ENCODE data around the gene KARS1. TPM values are rescaled to one million over a fixed set of nuclear protein-coding genes. Genes with fewer than 3 reads are reported as not detected.

Gene KARS1
- total RNA-seq, 1 experiment from 2014 or later, result 181 TPM

GRCh38 chr16:75676909-75677308 lies 29.4 kb upstream of the KARS1 start, which contains the start of gene CPHXL2:
Gene CPHXL2, minus strand, starts transcription at chr16:75677009. Its CDS starts 10 bp downstream, at chr16:75676999.
- no peak within 1 kb of the TSS for H4K91ac ChIP-seq (ENCODE audit: insufficient read length, low read depth, low read length)
- H3K4me1 ChIP-seq (ENCODE audit: insufficient read depth, low read length), result no peaks in the 10 kb centered on the region
- no peak within 1 kb of the TSS for H3K23ac ChIP-seq (ENCODE audit: insufficient read length, low read depth, low read length)
- H3K18ac ChIP-seq (ENCODE audit: insufficient read length, low read depth, low read length), result no peak within 1 kb of the TSS
- H2BK5ac ChIP-seq (ENCODE audit: insufficient read length, low read length), result no peak within 1 kb of the TSS
- H2BK12ac ChIP-seq (ENCODE audit: insufficient read length, low read depth, low read length), result no peak within 1 kb of the TSS
- Mint-ChIP-seq H3K27ac (no peak within 1 kb of the TSS), H3K9me3 (peaks cover under 1 to 1% of the 10 kb centered on the region in 2 experiments), H3K4me1 (peaks cover 2 to 3% of the 10 kb centered on the region in 2 experiments; a peak in 2 of 4 replicates), H3K36me3 (ENCODE audit: insufficient read depth in 1 of 3, low read depth in 3 of 3) (peaks cover 0 to under 1% (median under 1%) of the 10 kb centered on the region in 3 experiments; a peak in 2 of 7 replicates), H3K4me3 (no peak within 1 kb of the TSS), H3K27me3 (ENCODE audit: low read depth) (no peaks in the 10 kb centered on the region)
- H3K79me1 ChIP-seq (ENCODE audit: insufficient read depth, low read depth, low read length, poor library complexity, severe bottlenecking), result no peaks in the 10 kb centered on the region
- no peak within 1 kb of the TSS for H4K8ac ChIP-seq (replicated peaks; ENCODE audit: insufficient read length, low read depth, low read length)
- H3K27me3 ChIP-seq (ENCODE audit: insufficient read depth, low read length), result no peaks in the 10 kb centered on the region
- no peak within 1 kb of the TSS for H3T11ph ChIP-seq (ENCODE audit: low read length)
- H3K9ac ChIP-seq (ENCODE audit: extremely low read depth, insufficient read length, low read length), result no peak within 1 kb of the TSS
- no peak within 1 kb of the TSS for H2BK20ac ChIP-seq (ENCODE audit: low read depth, low read length, poor library complexity, severe bottlenecking)
- no peak within 1 kb of the TSS for H2AK5ac ChIP-seq (ENCODE audit: insufficient read length, low read length)
- no peak within 1 kb of the TSS for H3K14ac ChIP-seq (ENCODE audit: insufficient read depth, low read length)
- no peak within 1 kb of the TSS for H4K5ac ChIP-seq (ENCODE audit: insufficient read length, low read depth, low read length)
- no peaks in the 10 kb centered on the region for H3K23me2 ChIP-seq (ENCODE audit: insufficient read length, low read depth, low read length, poor library complexity, severe bottlenecking)
- TF ChIP-seq CTCF (conservative IDR thresholded peaks at IDR 0.05), result no peak
- H3K27ac ChIP-seq (ENCODE audit: insufficient read length, low read depth, low read length), result no peak within 1 kb of the TSS
- no peak within 1 kb of the TSS for H3K56ac ChIP-seq (ENCODE audit: insufficient read length, low read depth, low read length)
- no peak within 1 kb of the TSS for H3K4ac ChIP-seq (ENCODE audit: low read depth, low read length)
- no peaks in the 10 kb centered on the region for H3K79me2 ChIP-seq (ENCODE audit: insufficient read depth, low read length)
- DNase-seq, result no peak
- no peaks in the 10 kb centered on the region for H4K20me1 ChIP-seq (ENCODE audit: control insufficient read depth, insufficient read depth, insufficient read length)
- H3K9me3 ChIP-seq (ENCODE audit: control insufficient read depth, low read depth, low read length), result no peaks in the 10 kb centered on the region
- no peak within 1 kb of the TSS for H2BK15ac ChIP-seq (ENCODE audit: low read depth, low read length)
- H3K4me2 ChIP-seq (ENCODE audit: insufficient read depth, insufficient read length, low read length), result no peak within 1 kb of the TSS
- no peak within 1 kb of the TSS for H2AFZ ChIP-seq (ENCODE audit: low read length)
- no peak within 1 kb of the TSS for H2BK120ac ChIP-seq (ENCODE audit: low read depth, low read length, poor library complexity, severe bottlenecking)
- no CpG with 5 or more reads among the region's 4 CpGs for WGBS (ENCODE audit: extremely low coverage, insufficient read length, low lambda C conversion rate)

Data from H9 (cell line).